ENCODE measurements around the gene AK3. TPM values are rescaled to one million over a fixed set of nuclear protein-coding genes. Genes with fewer than 3 reads are reported as not detected.
A peak's percentile ranks its signal among the peaks of the same experiment; 100 is the strongest.

AK3 gene
- total RNA-seq, 1 donor from 2014 or later: 47.5 TPM

- H3K4me1 Mint-ChIP-seq (ENCODE audit: unreplicated experiment): peaks cover 49% of the 10 kb centered on the region
- no peaks in the 10 kb centered on the region for H3K9me3 Mint-ChIP-seq (ENCODE audit: unreplicated experiment)
- peaks cover 9% of the 10 kb centered on the region for H3K27me3 Mint-ChIP-seq (ENCODE audit: unreplicated experiment)
- H3K4me3 Mint-ChIP-seq (ENCODE audit: unreplicated experiment): peak overlapping the region; percentile 76
- no peaks in the 10 kb centered on the region for H3K36me3 Mint-ChIP-seq (ENCODE audit: unreplicated experiment)
- no peak overlapping the region for H3K27ac Mint-ChIP-seq (ENCODE audit: unreplicated experiment)
- no peak for DNase-seq (ENCODE audit: extremely low spot score, unreplicated experiment)
- TF ChIP-seq, protein P1, sequence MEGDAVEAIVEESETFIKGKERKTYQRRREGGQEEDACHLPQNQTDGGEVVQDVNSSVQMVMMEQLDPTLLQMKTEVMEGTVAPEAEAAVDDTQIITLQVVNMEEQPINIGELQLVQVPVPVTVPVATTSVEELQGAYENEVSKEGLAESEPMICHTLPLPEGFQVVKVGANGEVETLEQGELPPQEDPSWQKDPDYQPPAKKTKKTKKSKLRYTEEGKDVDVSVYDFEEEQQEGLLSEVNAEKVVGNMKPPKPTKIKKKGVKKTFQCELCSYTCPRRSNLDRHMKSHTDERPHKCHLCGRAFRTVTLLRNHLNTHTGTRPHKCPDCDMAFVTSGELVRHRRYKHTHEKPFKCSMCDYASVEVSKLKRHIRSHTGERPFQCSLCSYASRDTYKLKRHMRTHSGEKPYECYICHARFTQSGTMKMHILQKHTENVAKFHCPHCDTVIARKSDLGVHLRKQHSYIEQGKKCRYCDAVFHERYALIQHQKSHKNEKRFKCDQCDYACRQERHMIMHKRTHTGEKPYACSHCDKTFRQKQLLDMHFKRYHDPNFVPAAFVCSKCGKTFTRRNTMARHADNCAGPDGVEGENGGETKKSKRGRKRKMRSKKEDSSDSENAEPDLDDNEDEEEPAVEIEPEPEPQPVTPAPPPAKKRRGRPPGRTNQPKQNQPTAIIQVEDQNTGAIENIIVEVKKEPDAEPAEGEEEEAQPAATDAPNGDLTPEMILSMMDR (IDR thresholded peaks at IDR 0.05): no peak
Measured at GRCh38 chr9:4665357-4665756, 75.6 kb downstream of the AK3 start.

GRCh38 chr9:4663956-4664355 lies 77.0 kb downstream of the AK3 start:
- TF ChIP-seq, protein P1 (IDR thresholded peaks at IDR 0.05): no peak

DNA sequence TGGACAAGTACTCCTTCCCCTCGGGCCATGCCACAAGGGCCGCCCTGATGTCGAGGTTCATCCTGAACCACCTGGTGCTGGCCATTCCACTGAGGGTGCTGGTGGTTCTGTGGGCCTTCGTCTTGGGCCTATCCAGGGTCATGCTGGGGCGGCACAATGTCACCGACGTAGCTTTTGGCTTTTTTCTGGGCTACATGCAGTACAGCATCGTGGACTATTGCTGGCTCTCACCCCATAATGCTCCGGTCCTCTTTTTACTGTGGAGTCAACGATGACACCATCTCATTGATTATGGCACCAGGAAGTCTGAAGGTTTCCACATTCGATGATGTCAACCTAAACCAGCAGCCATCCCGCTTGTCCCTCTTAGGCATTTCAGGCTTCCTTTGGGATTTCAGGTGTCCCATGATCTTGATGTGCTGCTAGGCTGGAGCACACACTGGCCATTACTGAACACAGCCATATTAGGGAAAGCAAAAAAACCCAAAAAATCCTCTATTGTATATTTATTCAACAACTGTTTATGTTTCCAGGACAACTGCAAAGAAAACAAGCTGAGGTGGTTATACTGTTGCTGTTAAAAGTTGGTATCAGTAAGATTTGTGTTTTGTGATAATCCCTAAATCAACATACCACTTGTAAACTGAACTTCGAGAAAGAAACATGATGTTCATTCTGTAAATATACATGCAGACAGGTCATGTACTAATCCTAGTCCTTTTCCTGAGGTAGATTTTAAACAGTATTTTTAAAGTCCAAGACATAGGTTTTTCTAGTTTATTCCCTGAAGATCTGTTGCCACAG lies 77.8 kb downstream of the AK3 start:
- H3K4me3 Mint-ChIP-seq (ENCODE audit: unreplicated experiment): peak overlapping the region; percentile 90
- peaks cover 51% of the 10 kb centered on the region for H3K4me1 Mint-ChIP-seq (ENCODE audit: unreplicated experiment)
- peaks cover 5% of the 10 kb centered on the region for H3K27me3 Mint-ChIP-seq (ENCODE audit: unreplicated experiment)
- no peaks in the 10 kb centered on the region for H3K36me3 Mint-ChIP-seq (ENCODE audit: unreplicated experiment)
- no peaks in the 10 kb centered on the region for H3K9me3 Mint-ChIP-seq (ENCODE audit: unreplicated experiment)
- TF ChIP-seq, protein P1 (IDR thresholded peaks at IDR 0.05): no peak
- H3K27ac Mint-ChIP-seq (ENCODE audit: unreplicated experiment): peak overlapping the region; percentile 76
- DNase-seq (ENCODE audit: extremely low spot score, unreplicated experiment): no peak

More at GRCh38 chr9:4663956-4664355, 77.0 kb downstream of the AK3 start:
- Mint-ChIP-seq H3K9me3 (ENCODE audit: unreplicated experiment) (no peaks in the 10 kb centered on the region), H3K36me3 (ENCODE audit: unreplicated experiment) (no peaks in the 10 kb centered on the region), H3K27ac (ENCODE audit: unreplicated experiment) (no peak overlapping the region), H3K4me3 (ENCODE audit: unreplicated experiment) (peak overlapping the region; percentile 23), H3K27me3 (ENCODE audit: unreplicated experiment) (peaks cover 9% of the 10 kb centered on the region), H3K4me1 (ENCODE audit: unreplicated experiment) (peaks cover 51% of the 10 kb centered on the region)
- DNase-seq (ENCODE audit: extremely low spot score, unreplicated experiment): no peak

DNA sequence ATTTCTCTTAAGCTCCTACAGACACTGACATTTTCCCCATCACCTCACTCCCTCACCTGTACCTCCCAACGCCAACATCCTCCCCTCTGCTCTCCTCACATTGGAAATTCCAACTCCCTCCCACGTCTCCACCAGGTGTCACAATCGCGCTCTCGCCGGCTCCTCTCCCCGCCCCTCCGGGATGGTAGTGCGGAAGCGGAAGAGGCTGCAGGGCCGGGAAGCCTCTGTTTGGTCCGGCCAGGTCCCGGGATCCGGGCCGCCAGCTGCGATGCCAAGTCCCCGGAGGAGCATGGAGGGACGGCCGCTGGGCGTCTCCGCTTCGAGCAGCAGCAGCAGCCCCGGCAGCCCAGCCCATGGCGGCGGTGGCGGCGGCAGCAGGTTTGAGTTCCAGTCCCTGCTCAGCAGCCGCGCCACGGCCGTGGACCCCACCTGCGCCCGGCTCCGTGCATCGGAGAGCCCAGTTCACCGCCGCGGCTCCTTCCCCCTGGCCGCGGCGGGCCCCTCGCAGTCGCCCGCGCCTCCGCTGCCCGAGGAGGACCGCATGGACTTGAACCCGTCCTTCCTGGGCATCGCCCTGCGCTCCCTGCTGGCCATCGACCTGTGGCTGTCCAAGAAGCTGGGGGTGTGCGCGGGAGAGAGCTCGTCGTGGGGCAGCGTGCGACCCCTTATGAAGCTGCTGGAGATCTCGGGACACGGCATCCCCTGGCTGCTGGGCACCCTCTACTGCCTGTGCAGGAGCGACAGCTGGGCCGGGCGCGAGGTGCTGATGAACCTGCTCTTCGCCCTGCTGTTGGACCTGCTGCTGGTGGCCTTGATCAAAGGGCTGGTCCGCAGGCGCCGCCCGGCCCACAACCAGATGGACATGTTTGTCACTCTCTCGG lies 78.7 kb downstream of the AK3 start, which contains the start of gene PLPP6:
PLPP6 (plus strand) TSS at position 187 of the 881 bp plus-strand sequence; CDS start at position 269, 82 bp downstream.
- DNase-seq (ENCODE audit: extremely low spot score, unreplicated experiment): peak; percentile 92
- H3K27me3 Mint-ChIP-seq (ENCODE audit: unreplicated experiment): peaks cover 1% of the 10 kb centered on the region
- peak within 1 kb of the TSS; percentile 88 for H3K27ac Mint-ChIP-seq (ENCODE audit: unreplicated experiment)
- peak within 1 kb of the TSS; percentile 90 for H3K4me3 Mint-ChIP-seq (ENCODE audit: unreplicated experiment)
- H3K4me1 Mint-ChIP-seq (ENCODE audit: unreplicated experiment): peaks cover 51% of the 10 kb centered on the region
- TF ChIP-seq, protein P1 (IDR thresholded peaks at IDR 0.05): peak; percentile 59
- H3K36me3 Mint-ChIP-seq (ENCODE audit: unreplicated experiment): no peaks in the 10 kb centered on the region
- no peaks in the 10 kb centered on the region for H3K9me3 Mint-ChIP-seq (ENCODE audit: unreplicated experiment)
